ENCODE data around the gene GRM7. TPM values are rescaled to one million over a fixed set of nuclear protein-coding genes. Genes with fewer than 3 reads are reported as not detected.

The GRM7 gene
- total RNA-seq, 2 donors from 2014 or later = not detected

DNA sequence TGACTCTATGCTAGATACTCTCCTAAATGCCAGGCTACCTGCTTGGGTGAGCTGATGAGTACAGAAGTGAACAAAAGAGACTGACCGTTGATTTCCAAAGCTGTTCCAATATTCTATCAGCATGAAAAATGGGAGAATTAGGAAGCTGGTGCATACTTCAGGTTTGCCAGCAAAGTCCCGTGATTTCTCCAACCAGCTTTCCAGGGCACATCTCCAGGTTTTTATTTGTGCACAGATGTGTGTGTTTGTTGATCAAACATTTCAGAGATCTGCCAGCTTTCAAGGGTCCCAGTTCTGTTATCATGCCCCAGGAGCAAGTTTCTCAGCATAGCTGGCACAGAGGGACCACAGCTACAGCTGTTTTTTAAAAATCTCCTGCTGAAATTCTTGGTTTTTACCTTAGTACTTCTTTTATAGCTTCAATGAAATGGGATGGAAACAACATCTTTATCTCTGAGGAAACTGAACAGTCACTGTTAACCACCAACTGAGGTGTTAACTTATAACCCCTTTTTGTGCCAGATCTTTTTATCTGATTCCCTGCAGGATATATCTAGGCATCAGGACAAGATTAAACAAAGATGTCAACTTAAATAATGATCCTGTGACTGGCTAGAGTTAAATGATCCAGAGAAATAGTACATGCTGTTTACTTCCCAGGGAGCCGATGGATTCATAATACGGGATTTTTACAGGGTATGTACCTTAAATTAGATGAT, 380.8 kb downstream of the GRM7 start:
- DNase-seq = no peak
- no peaks in the 10 kb centered on the region for H3K27me3 Mint-ChIP-seq
- no peak overlapping the region for H3K4me3 Mint-ChIP-seq
- H3K36me3 Mint-ChIP-seq (ENCODE audit: low read depth) = no peaks in the 10 kb centered on the region
- H3K4me1 Mint-ChIP-seq = no peaks in the 10 kb centered on the region
- H3K9me3 ChIP-seq (ENCODE audit: control insufficient read depth, low read length, poor library complexity, severe bottlenecking) = no peaks in the 10 kb centered on the region
- H3K27ac Mint-ChIP-seq = no peak overlapping the region
- ATAC-seq = no peak

DNA sequence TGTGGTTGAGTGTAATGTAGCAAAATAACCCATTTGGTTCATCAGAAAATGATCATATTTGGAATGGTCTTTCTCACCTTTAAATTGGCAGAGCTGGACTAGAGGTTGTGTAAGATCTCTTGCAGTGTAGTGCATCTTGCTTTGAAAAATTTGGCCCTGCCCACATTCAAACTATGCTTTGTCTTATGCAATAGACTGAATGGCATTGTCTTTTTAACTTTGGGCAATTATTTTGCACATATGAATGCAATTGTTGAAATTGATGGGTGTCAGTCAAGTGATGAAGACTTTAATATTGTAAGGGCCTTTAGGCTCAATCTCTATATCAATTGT, 381.4 kb downstream of the GRM7 start:
- no peaks in the 10 kb centered on the region for H3K36me3 Mint-ChIP-seq (ENCODE audit: low read depth)
- ATAC-seq = no peak
- no peak for DNase-seq
- H3K27ac Mint-ChIP-seq = no peak overlapping the region
- no peaks in the 10 kb centered on the region for H3K27me3 Mint-ChIP-seq
- H3K4me3 Mint-ChIP-seq = no peak overlapping the region
- H3K4me1 Mint-ChIP-seq = no peaks in the 10 kb centered on the region
- H3K9me3 ChIP-seq (ENCODE audit: control insufficient read depth, low read length, poor library complexity, severe bottlenecking) = no peaks in the 10 kb centered on the region

DNA sequence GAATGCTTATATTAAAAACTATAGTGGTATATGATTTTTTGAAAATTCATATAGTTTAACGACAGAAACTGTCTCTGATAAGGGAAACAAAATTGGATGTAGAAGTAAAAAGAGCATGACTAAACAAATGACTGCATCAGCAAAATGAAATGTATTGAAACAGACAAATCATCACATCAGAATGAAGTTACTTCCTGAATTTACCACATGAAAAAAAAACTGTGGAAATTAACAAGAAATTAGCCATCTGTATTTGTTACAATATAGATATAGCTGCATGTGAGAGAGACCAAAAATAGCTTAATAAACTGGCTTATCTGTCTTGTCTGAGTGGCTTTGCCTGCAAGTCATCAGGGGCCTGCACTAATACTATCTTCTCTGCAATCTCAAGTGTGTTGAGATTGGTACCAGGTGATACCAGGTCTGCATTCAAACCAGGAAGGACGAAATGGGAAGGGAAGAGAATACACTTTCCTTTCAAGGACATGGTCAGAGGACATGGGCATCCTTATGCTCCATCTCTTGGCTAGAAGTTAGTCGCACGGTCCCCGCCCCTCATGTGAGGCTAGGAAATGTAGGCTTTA, 388.7 kb downstream of the GRM7 start:
- H3K9me3 ChIP-seq (ENCODE audit: control insufficient read depth, low read length, poor library complexity, severe bottlenecking) = no peaks in the 10 kb centered on the region
- DNase-seq = no peak
- no peaks in the 10 kb centered on the region for H3K4me1 Mint-ChIP-seq
- no peak overlapping the region for H3K27ac Mint-ChIP-seq
- no peaks in the 10 kb centered on the region for H3K27me3 Mint-ChIP-seq
- no peak overlapping the region for H3K4me3 Mint-ChIP-seq
- no peak for ATAC-seq
- no peaks in the 10 kb centered on the region for H3K36me3 Mint-ChIP-seq (ENCODE audit: low read depth)

DNA sequence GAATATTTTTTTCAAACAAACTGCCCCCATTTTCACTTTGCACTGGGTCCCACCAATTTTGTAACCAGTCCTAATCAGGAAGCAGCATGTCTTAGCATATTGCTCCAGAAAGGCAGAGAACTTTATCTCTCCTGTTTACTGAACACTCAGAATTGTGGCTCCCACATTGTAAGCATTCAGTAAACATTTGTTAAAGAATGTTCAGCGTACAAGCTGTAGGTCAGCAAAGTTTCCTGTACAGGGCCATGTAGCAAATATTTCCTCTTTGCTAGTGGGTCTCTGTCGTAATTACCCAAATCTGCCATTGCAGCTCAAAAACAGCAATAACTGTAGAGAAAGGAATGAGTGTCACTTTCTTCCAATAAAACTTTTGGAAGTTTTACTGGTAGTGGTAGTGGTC, 393.3 kb downstream of the GRM7 start:
- DNase-seq = no peak
- Mint-ChIP-seq H3K27me3 (no peaks in the 10 kb centered on the region), H3K4me1 (no peaks in the 10 kb centered on the region), H3K4me3 (no peak overlapping the region), H3K27ac (no peak overlapping the region), H3K36me3 (ENCODE audit: low read depth) (no peaks in the 10 kb centered on the region)
- no peak for ATAC-seq
- H3K9me3 ChIP-seq (ENCODE audit: control insufficient read depth, low read length, poor library complexity, severe bottlenecking) = no peaks in the 10 kb centered on the region

DNA sequence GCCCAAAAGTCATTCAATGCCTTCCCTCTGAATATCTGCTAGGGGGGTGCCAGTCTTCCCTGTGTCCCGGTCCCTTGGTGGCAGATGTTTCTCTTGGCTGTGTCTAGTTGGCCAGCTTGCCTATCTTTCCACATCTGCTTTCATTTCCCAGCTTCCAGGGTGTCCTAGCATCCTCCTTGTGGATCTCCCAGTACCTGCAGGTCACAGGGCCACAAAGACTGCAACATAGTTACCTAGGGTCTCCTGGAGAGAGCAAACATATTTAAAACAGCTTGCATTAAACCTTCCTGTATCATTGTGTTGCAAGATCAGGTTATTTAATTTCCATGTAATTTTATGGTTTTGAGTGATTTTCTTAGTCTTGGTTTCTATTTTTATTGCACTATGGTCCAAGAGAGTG, 400.1 kb downstream of the GRM7 start:
- Mint-ChIP-seq H3K36me3 (ENCODE audit: low read depth) (no peaks in the 10 kb centered on the region), H3K4me1 (no peaks in the 10 kb centered on the region), H3K27ac (no peak overlapping the region), H3K4me3 (no peak overlapping the region), H3K27me3 (no peaks in the 10 kb centered on the region)
- no peaks in the 10 kb centered on the region for H3K9me3 ChIP-seq (ENCODE audit: control insufficient read depth, low read length, poor library complexity, severe bottlenecking)
- ATAC-seq (no peak), DNase-seq (no peak)

DNA sequence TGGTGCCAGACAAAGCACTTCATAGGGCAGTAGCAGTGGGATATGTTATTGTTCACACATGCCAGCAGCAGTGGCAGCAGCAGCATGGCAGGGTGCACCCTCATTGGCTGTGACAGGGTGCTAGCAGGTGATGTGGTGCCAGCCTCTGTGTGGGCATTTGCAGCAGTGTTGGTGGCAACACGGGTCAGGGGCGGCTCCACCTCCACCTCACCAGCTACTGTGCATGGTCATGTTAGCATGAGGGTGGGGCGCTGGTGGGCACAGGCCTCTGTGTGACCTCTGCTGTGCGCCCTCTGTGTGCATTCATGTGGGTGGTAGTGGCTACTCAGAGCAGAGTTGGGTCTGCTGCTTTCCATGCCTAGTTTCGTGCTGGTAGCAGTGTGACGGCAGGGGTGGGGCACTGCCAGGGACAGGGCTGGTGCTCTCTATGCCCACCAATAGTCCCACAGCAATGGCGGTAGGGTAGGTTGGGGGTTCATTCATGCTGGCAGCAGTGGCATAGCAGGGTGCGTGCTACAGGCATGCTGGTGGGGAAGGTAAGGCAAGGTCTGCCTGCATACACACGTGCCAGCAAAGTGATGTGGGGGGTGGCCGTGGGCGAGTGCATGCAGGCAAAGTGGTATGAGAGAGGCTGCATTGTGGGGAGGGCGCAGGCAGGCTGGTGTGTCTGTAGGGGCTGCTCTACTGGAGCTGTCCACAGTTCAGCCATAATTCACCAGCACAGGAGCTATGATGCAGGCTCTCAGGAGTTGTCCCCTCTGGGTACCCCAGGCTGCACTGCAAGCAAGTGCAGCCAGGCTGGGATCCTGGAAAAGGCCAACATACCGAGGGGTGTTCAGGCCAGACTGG, 402.7 kb downstream of the GRM7 start:
- H3K27ac Mint-ChIP-seq = no peak overlapping the region
- no peaks in the 10 kb centered on the region for H3K27me3 Mint-ChIP-seq
- H3K36me3 Mint-ChIP-seq (ENCODE audit: low read depth) = no peaks in the 10 kb centered on the region
- H3K4me1 Mint-ChIP-seq = no peaks in the 10 kb centered on the region
- H3K9me3 ChIP-seq (ENCODE audit: control insufficient read depth, low read length, poor library complexity, severe bottlenecking) = no peaks in the 10 kb centered on the region
- no peak overlapping the region for H3K4me3 Mint-ChIP-seq
- no peak for ATAC-seq
- DNase-seq = no peak

DNA sequence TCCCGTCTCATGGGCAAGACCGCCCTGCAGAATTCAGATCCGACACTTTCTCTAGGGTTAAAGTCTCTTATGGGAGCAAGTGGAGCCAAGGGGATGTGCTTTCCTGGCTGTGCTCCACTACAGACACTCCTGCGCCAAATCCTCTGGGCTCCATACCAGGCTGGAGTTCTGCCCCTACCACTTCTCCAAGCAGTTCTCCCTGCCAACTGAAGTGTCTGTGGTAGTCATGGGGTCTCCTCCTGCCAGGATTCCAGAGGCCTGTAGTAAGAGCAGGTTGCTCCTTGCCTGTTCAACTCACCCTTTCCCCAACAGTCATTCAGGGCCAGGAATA, 403.2 kb downstream of the GRM7 start:
- no peak overlapping the region for H3K4me3 Mint-ChIP-seq
- no peak for ATAC-seq
- H3K9me3 ChIP-seq (ENCODE audit: control insufficient read depth, low read length, poor library complexity, severe bottlenecking) = no peaks in the 10 kb centered on the region
- H3K4me1 Mint-ChIP-seq = no peaks in the 10 kb centered on the region
- no peak overlapping the region for H3K27ac Mint-ChIP-seq
- no peak for DNase-seq
- no peaks in the 10 kb centered on the region for H3K27me3 Mint-ChIP-seq
- H3K36me3 Mint-ChIP-seq (ENCODE audit: low read depth) = no peaks in the 10 kb centered on the region

DNA sequence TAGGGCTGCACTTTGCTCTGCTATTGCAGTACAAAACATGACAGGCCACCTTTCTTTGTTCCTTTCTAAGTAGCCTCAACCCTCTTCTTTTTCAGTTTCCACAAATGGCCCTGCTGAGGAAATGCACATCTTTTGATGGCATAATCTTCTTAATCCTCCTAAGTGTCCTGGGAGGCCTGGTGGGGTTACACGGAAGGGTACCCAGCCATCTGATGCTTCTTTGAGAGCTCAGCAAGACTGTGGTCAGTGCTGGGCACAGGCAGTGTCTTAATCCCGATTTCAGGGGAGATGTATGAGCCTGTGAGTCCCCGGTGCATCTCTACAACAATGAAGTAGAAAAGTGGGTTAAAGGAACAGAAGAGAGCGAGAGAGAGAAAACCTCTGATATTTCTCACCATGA, 404.8 kb downstream of the GRM7 start:
- H3K4me3 Mint-ChIP-seq = no peak overlapping the region
- ATAC-seq = no peak

DNA sequence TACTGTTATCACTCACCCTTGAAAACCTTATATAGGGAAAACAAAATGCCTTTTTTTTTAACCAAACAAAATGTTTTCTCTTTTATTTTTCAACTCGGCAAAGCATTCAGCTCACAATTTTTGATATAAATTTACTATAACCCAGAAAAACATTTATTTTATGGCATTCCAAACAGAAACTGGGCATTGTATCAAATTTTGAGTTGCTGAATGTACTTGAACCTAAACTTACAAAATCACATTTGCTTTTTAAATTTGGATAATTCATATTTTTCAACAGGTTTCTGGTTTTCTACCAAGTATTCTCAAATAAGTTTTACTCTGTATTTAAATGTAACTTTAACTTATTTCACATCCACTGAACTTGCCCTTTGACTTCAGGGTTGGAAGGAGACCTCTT, 405.6 kb downstream of the GRM7 start:
- DNase-seq (no peak), ATAC-seq (no peak)
- Mint-ChIP-seq H3K4me1 (no peaks in the 10 kb centered on the region), H3K27ac (no peak overlapping the region), H3K27me3 (no peaks in the 10 kb centered on the region), H3K4me3 (no peak overlapping the region), H3K36me3 (ENCODE audit: low read depth) (no peaks in the 10 kb centered on the region)
- no peaks in the 10 kb centered on the region for H3K9me3 ChIP-seq (ENCODE audit: control insufficient read depth, low read length, poor library complexity, severe bottlenecking)

More for the DNA sequence above, 404.8 kb downstream of the GRM7 start:
- H3K4me1 Mint-ChIP-seq = no peaks in the 10 kb centered on the region
- no peaks in the 10 kb centered on the region for H3K36me3 Mint-ChIP-seq (ENCODE audit: low read depth)
- no peaks in the 10 kb centered on the region for H3K27me3 Mint-ChIP-seq
- H3K27ac Mint-ChIP-seq = no peak overlapping the region
- no peak for DNase-seq
- no peaks in the 10 kb centered on the region for H3K9me3 ChIP-seq (ENCODE audit: control insufficient read depth, low read length, poor library complexity, severe bottlenecking)

DNA sequence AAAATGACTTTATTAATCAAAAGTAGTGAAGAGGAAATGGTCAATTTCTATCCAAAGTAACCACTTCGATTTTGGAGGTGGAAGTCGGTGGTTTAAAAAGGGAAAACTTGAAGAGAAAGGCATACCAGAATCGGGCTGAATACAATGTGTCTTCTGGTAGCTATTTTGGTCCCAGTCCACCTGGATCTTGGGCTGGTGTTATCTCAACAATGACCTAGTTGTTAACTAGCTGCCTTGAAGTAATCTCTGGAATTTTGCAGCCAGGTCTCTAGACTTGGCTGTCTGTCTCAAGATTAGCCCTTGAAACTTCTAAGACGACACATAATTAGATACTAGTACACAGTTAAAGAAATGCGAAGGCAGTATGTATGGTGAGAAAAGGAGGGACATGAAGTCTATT, 409.8 kb downstream of the GRM7 start:
- Mint-ChIP-seq H3K4me1 (no peaks in the 10 kb centered on the region), H3K4me3 (no peak overlapping the region), H3K27me3 (no peaks in the 10 kb centered on the region), H3K36me3 (ENCODE audit: low read depth) (no peaks in the 10 kb centered on the region), H3K27ac (no peak overlapping the region)
- ATAC-seq (no peak), DNase-seq (no peak)
- H3K9me3 ChIP-seq (ENCODE audit: control insufficient read depth, low read length, poor library complexity, severe bottlenecking) = no peaks in the 10 kb centered on the region

DNA sequence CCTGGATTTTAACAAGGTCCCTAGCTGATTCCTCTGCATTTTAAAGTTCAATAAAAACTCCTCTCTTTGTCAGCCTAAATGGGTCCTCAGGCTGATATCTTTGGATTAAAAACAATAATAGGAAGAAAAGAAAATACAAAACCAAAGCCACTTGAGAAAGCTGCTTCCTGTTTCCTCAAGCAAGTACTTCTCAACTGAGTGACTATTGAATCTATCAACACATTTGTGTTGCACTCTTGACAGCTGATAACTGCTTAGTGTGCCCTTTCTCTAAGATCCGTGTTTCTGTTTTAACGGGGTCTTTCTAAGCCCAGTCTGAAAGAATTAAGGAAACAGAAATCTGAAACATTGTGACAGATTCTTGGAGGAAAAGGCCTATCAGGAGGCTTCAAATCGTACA, 410.7 kb downstream of the GRM7 start:
- H3K27ac Mint-ChIP-seq = no peak overlapping the region
- DNase-seq (no peak), ATAC-seq (no peak)
- no peaks in the 10 kb centered on the region for H3K36me3 Mint-ChIP-seq (ENCODE audit: low read depth)
- H3K9me3 ChIP-seq (ENCODE audit: control insufficient read depth, low read length, poor library complexity, severe bottlenecking) = no peaks in the 10 kb centered on the region
- no peak overlapping the region for H3K4me3 Mint-ChIP-seq
- no peaks in the 10 kb centered on the region for H3K27me3 Mint-ChIP-seq
- no peaks in the 10 kb centered on the region for H3K4me1 Mint-ChIP-seq

DNA sequence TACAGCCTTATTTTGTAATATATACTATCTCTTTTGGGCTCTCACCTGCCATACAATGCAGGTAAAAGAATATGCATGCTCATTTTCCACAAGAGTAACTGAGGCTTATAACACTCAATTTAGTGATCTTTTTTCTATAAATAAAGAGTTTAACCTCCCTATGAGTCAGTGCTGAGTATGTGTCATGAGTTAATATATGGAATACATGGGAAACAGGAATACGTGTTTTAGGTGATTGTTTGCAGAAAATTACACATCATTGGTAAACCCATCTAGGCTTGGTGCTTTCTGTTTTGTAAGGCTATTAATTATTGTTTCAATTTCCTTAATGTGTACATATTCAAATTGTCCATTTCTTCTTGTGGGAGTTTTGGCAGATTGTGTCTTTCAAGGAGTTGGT, 411.3 kb downstream of the GRM7 start:
- H3K9me3 ChIP-seq (ENCODE audit: control insufficient read depth, low read length, poor library complexity, severe bottlenecking) = no peaks in the 10 kb centered on the region
- no peak overlapping the region for H3K4me3 Mint-ChIP-seq
- ATAC-seq (no peak), DNase-seq (no peak)
- no peaks in the 10 kb centered on the region for H3K36me3 Mint-ChIP-seq (ENCODE audit: low read depth)
- H3K27me3 Mint-ChIP-seq = no peaks in the 10 kb centered on the region
- H3K27ac Mint-ChIP-seq = no peak overlapping the region
- no peaks in the 10 kb centered on the region for H3K4me1 Mint-ChIP-seq

DNA sequence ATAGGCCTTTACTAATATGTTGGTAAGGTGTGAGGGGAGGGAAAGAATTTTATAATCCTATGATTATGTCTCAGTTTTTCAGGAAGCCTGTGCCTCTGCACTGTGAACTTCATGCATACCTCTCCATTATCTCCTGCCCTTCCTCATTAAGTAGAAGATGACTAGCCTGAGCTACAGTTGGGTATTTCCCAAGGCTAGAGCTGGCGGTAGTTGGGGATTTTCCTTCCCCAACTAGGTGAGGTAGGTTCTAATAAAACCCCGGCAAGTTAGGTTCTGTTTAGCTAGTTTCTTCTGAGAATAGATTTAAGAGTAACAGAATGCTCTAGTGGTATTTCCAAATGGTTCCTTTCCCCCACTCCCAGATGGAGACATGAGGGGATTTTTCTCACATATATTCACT, 414.5 kb downstream of the GRM7 start:
- no peak overlapping the region for H3K4me3 Mint-ChIP-seq
- no peak overlapping the region for H3K27ac Mint-ChIP-seq
- DNase-seq (no peak), ATAC-seq (no peak)
- H3K27me3 Mint-ChIP-seq = no peaks in the 10 kb centered on the region
- no peaks in the 10 kb centered on the region for H3K4me1 Mint-ChIP-seq
- H3K9me3 ChIP-seq (ENCODE audit: control insufficient read depth, low read length, poor library complexity, severe bottlenecking) = no peaks in the 10 kb centered on the region
- H3K36me3 Mint-ChIP-seq (ENCODE audit: low read depth) = no peaks in the 10 kb centered on the region

DNA sequence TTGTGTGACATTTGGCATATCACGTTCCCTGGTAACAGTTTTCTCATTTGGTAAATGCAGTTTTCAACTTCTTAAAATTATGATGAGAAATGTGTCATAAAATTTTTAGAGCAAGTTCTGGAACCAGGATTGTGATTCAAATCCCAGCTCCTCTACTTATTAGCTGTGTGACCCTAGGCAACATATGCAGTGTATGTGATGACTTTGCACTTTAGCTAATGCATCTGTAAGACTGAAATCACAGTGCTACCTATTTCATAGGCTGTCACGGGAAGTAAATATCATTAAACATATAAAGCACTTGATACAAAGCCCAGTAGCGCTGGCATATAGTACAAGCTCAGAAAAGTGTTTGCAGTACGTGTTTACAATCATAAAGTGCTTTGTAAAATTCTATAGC, 419.4 kb downstream of the GRM7 start:
- Mint-ChIP-seq H3K27ac (no peak overlapping the region), H3K27me3 (no peaks in the 10 kb centered on the region), H3K4me1 (no peaks in the 10 kb centered on the region), H3K4me3 (no peak overlapping the region), H3K36me3 (ENCODE audit: low read depth) (no peaks in the 10 kb centered on the region)
- DNase-seq = no peak
- no peaks in the 10 kb centered on the region for H3K9me3 ChIP-seq (ENCODE audit: control insufficient read depth, low read length, poor library complexity, severe bottlenecking)
- ATAC-seq = no peak

All from T-helper 17 cell (primary cell).